ENCODE data around the gene PDE2A.

PDE2A gene

GRCh38 chr11:72613450-72613849 lies 60.8 kb downstream of the PDE2A start:
- TF ChIP-seq, protein P1, sequence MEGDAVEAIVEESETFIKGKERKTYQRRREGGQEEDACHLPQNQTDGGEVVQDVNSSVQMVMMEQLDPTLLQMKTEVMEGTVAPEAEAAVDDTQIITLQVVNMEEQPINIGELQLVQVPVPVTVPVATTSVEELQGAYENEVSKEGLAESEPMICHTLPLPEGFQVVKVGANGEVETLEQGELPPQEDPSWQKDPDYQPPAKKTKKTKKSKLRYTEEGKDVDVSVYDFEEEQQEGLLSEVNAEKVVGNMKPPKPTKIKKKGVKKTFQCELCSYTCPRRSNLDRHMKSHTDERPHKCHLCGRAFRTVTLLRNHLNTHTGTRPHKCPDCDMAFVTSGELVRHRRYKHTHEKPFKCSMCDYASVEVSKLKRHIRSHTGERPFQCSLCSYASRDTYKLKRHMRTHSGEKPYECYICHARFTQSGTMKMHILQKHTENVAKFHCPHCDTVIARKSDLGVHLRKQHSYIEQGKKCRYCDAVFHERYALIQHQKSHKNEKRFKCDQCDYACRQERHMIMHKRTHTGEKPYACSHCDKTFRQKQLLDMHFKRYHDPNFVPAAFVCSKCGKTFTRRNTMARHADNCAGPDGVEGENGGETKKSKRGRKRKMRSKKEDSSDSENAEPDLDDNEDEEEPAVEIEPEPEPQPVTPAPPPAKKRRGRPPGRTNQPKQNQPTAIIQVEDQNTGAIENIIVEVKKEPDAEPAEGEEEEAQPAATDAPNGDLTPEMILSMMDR (IDR thresholded peaks at IDR 0.05; ENCODE audit: insufficient read depth, low read length, poor library complexity, severe bottlenecking): no peak
- peaks cover 4% of the 10 kb centered on the region for H3K27me3 ChIP-seq (replicated peaks; ENCODE audit: control insufficient read depth, insufficient read depth, low read length)
- no peak overlapping the region for H3K4me3 ChIP-seq (replicated peaks; ENCODE audit: low read depth, low read length)
- DNase-seq (ENCODE audit: extremely low read depth, insufficient read length): no peak
- H3K36me3 ChIP-seq (ENCODE audit: control insufficient read depth, insufficient read depth, low read length): no peaks in the 10 kb centered on the region

DNA sequence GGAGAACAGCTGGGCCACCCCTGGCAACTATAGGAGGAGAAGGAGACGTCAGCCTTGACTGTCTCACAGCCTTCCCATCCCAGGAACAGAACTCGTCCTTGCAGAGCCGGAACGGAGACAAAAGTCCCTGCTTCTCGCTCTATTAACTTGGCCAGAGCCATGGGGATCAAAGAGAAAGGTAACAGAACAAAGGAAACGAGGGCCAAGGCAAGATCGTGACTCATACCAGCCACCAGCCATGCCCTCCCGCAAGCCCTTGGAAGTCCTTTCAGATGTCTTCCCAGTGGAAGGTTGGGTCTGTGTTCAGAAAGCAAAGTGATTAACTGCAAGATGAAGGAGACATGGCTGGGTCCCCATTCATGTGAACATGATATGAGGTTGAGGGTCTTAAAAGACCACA lies 64.7 kb downstream of the PDE2A start:
- TF ChIP-seq, protein P1 (IDR thresholded peaks at IDR 0.05; ENCODE audit: insufficient read depth, low read length, poor library complexity, severe bottlenecking): no peak
- H3K4me3 ChIP-seq (replicated peaks; ENCODE audit: low read depth, low read length): no peak overlapping the region
- H3K27me3 ChIP-seq (replicated peaks; ENCODE audit: control insufficient read depth, insufficient read depth, low read length): peaks cover 4% of the 10 kb centered on the region
- H3K36me3 ChIP-seq (ENCODE audit: control insufficient read depth, insufficient read depth, low read length): no peaks in the 10 kb centered on the region
- DNase-seq (ENCODE audit: extremely low read depth, insufficient read length): no peak

GRCh38 chr11:72609045-72609444 lies 65.2 kb downstream of the PDE2A start:
- H3K27me3 ChIP-seq (replicated peaks; ENCODE audit: control insufficient read depth, insufficient read depth, low read length): peaks cover 4% of the 10 kb centered on the region
- DNase-seq (ENCODE audit: extremely low read depth, insufficient read length): no peak
- no peak overlapping the region for H3K4me3 ChIP-seq (replicated peaks; ENCODE audit: low read depth, low read length)
- TF ChIP-seq, protein P1 (IDR thresholded peaks at IDR 0.05; ENCODE audit: insufficient read depth, low read length, poor library complexity, severe bottlenecking): peak; percentile 77
- H3K36me3 ChIP-seq (ENCODE audit: control insufficient read depth, insufficient read depth, low read length): no peaks in the 10 kb centered on the region

- H3K27me3 ChIP-seq (replicated peaks; ENCODE audit: control insufficient read depth, insufficient read depth, low read length): peaks cover 4% of the 10 kb centered on the region
- H3K36me3 ChIP-seq (ENCODE audit: control insufficient read depth, insufficient read depth, low read length): no peaks in the 10 kb centered on the region
- no peak overlapping the region for H3K4me3 ChIP-seq (replicated peaks; ENCODE audit: low read depth, low read length)
- no peak for DNase-seq (ENCODE audit: extremely low read depth, insufficient read length)
- TF ChIP-seq, protein P1 (IDR thresholded peaks at IDR 0.05; ENCODE audit: insufficient read depth, low read length, poor library complexity, severe bottlenecking): no peak
Measured at GRCh38 chr11:72607496-72607895, 66.7 kb downstream of the PDE2A start.

DNA sequence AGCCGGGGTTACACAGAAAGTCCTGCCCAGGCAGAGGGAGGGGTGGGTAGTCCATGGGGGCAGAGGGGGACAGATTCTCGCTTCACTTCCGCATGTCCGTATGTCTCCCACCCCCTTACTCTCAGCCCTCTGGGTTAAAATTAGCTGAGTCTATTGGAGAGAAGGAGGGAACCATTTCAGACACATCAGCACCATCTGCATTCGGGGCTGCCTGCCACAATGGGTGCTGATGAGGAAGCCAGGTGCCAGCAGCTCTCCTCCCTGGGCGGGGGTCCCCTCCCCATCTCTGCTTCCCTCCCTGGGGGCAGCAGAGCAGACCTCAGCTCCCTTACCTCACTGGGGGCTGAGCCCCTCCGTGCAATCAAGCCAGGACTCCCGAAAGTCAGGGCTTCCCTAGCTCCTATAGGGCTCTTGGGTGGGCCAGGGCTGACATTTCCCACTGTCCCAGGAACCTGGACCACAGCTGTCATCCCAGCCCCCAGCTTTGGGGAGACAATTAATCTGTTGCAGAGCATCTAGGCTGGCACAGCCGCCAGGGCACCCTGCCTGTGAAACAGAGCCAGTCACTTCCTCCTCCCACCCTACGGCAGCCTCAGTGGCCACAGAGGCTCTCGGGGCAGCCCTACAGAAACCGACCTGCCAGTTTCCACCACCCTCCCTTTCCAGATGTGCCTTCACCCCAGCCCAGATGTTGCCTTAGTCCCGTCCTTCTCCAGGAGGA lies 67.3 kb downstream of the PDE2A start:
- Histone ChIP-seq H3K4me3 (replicated peaks; ENCODE audit: low read depth, low read length) (no peak overlapping the region), H3K27me3 (replicated peaks; ENCODE audit: control insufficient read depth, insufficient read depth, low read length) (peaks cover 4% of the 10 kb centered on the region), H3K36me3 (ENCODE audit: control insufficient read depth, insufficient read depth, low read length) (no peaks in the 10 kb centered on the region)
- TF ChIP-seq, protein P1 (IDR thresholded peaks at IDR 0.05; ENCODE audit: insufficient read depth, low read length, poor library complexity, severe bottlenecking): no peak
- DNase-seq (ENCODE audit: extremely low read depth, insufficient read length): no peak
